ENCODE measurements around the gene OPRD1. TPM values are rescaled to one million over a fixed set of nuclear protein-coding genes. Genes with fewer than 3 reads are reported as not detected.
"Not testable (repeated sequence)": the region's sequence is repeated elsewhere in the genome, so short reads cannot be mapped to it uniquely, and the experiment has no call there.

The OPRD1 gene
- total and polyA plus RNA-seq, 2 of the 4 experiments (the other 2 are of a cell fraction): under 0.01 TPM; not detected in 1

DNA sequence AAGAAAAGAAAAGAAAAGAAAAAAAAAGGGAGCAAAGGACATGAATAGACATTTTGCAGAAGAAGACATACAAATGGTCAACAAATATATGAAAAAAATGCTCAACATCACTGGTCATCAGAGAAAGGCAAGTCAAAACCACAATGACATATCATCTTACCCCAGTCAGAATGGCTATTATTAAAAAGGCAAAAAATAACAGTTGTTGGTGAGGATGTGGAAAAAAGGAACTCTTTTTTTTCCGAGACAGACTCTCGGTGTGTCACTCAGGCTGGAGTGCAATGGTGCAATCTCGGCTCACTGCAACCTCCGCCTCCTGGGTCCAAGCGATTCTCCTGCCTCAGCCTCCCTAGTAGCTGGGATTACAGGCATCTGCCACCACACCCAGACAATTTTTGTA lies 63.2 kb downstream of the OPRD1 start:
- CTCF ChIA-PET: interaction anchor here (5.2 kb wide), 1 partner anchor 91 kb away, joined by 68 read pairs; no protein-coding TSS in a partner anchor
- POLR2A ChIA-PET (ENCODE audit: unreplicated experiment); H3K27me3 ChIP-seq (ENCODE audit: control insufficient read depth, insufficient read depth, low read length); H4K8ac ChIP-seq (ENCODE audit: low read depth in 2 of 2, low read length in 2 of 2); H2AK9ac ChIP-seq (replicated peaks; ENCODE audit: low read depth, low read length, poor library complexity); H3K4me1 ChIP-seq (ENCODE audit: control insufficient read depth, insufficient read depth, low read length); dilution Hi-C loops (cut with HindIII; ENCODE audit: low sequenced_read_pairs, unreplicated experiment); H3K4ac ChIP-seq (ENCODE audit: low read depth, low read length); H2BK20ac ChIP-seq (ENCODE audit: low read depth, low read length); H3K14ac ChIP-seq (replicated peaks; ENCODE audit: low read depth, low read length); H3K36me3 ChIP-seq (ENCODE audit: control insufficient read depth, insufficient read depth, low read length); DNase-seq; H3K4me3 ChIP-seq (ENCODE audit: insufficient read depth, low read depth, low read length); H2BK120ac ChIP-seq (ENCODE audit: low read depth, low read length); H4K91ac ChIP-seq (ENCODE audit: insufficient read depth, low read depth, low read length); H4K20me1 ChIP-seq (ENCODE audit: insufficient read depth, low read length); H3K9me3 ChIP-seq (ENCODE audit: control insufficient read depth, insufficient read depth, low read length); H2AK5ac ChIP-seq (ENCODE audit: low read depth, low read length); H3K79me1 ChIP-seq (ENCODE audit: low read depth in 1 of 2, low read length in 2 of 2); ATAC-seq (ENCODE audit: low read depth); H3K4me2 ChIP-seq (ENCODE audit: low read depth, low read length); H2AFZ ChIP-seq (replicated peaks; ENCODE audit: low read length, poor library complexity); H3K23ac ChIP-seq (ENCODE audit: low read depth, low read length); H3K9me1 ChIP-seq (ENCODE audit: insufficient read depth, low read length); H3K56ac ChIP-seq (ENCODE audit: extremely low read depth, insufficient read depth, low read length); H2BK15ac ChIP-seq (ENCODE audit: low read depth, low read length); H2BK5ac ChIP-seq (ENCODE audit: low read depth, low read length, poor library complexity, severe bottlenecking); H3K18ac ChIP-seq (ENCODE audit: low read depth, low read length); H4K5ac ChIP-seq (ENCODE audit: low read depth, low read length); H3K9ac ChIP-seq (ENCODE audit: low read depth, low read length); H3K27ac ChIP-seq (ENCODE audit: insufficient read depth, low read length); BruUV-seq (replicated peaks): not testable (repeated sequence)
- no CpG with 5 or more reads among the region's 5 CpGs for WGBS, 2 experiments (ENCODE audit: extremely low coverage in 2 of 2, insufficient read length in 1 of 2)
- in situ Hi-C loops (cut with MboI; ENCODE audit: low sequenced_read_pairs) (loop anchor here (5.0 kb wide), 1 partner anchor 223 kb away; no protein-coding TSS in a partner anchor), intact Hi-C loops (cut with micrococcal nuclease) (loop anchor here (5.0 kb wide), 1 partner anchor 358 kb away; no protein-coding TSS in a partner anchor)
